Stimulated activated CD4-positive, alpha-beta T cell treated with anti-CD3 and anti-CD28 coated beads, Interleukin-12 subunit alpha, Interleukin-12 subunit beta, amount 100 ng/mL, for 4 hours (primary cell): Measurements from ENCODE around the gene TEX44.

Experiments used
- DNase-seq: peaks from one replicate; pipeline ENCODE4 v3.0.0-alpha.2; 2020

Gene TEX44

GRCh38 chr2:231606941-231607340 is 14.3 kb downstream of the TEX44 start:
- no peak for DNase-seq

- peak; percentile 41 for DNase-seq
These were observed 18.8 kb downstream of the TEX44 start for GRCh38 chr2:231611273-231612108.

- peak; percentile 14 for DNase-seq
These were observed 19.4 kb downstream of the TEX44 start for GRCh38 chr2:231612109-231612455.

- peak; percentile 93 for DNase-seq
These were observed 20.0 kb downstream of the TEX44 start for GRCh38 chr2:231612456-231613330.

GRCh38 chr2:231613331-231613662 is 20.6 kb downstream of the TEX44 start:
- DNase-seq = peak; percentile 23

GRCh38 chr2:231613663-231614558 is 21.2 kb downstream of the TEX44 start:
- DNase-seq = peak; percentile 82

- DNase-seq = peak; percentile 59
These were observed 21.9 kb downstream of the TEX44 start for GRCh38 chr2:231614559-231615057.

GRCh38 chr2:231615058-231615671 is 22.5 kb downstream of the TEX44 start:
- DNase-seq = no peak

- no peak for DNase-seq
These were observed 23.6 kb downstream of the TEX44 start for GRCh38 chr2:231616296-231616695.

GRCh38 chr2:231617059-231617926 is 24.6 kb downstream of the TEX44 start:
- no peak for DNase-seq

- no peak for DNase-seq
These were observed 28.6 kb downstream of the TEX44 start for GRCh38 chr2:231621051-231621879.

- no peak for DNase-seq
These were observed 30.3 kb downstream of the TEX44 start for GRCh38 chr2:231622963-231623362.

GRCh38 chr2:231626449-231626848 is 33.8 kb downstream of the TEX44 start:
- DNase-seq = no peak

GRCh38 chr2:231627384-231628120 is 34.9 kb downstream of the TEX44 start:
- no peak for DNase-seq

- no peak for DNase-seq
These were observed 40.0 kb downstream of the TEX44 start for GRCh38 chr2:231632559-231633142.

GRCh38 chr2:231633241-231633976 is 40.7 kb downstream of the TEX44 start:
- no peak for DNase-seq

- DNase-seq = no peak
These were observed 41.7 kb downstream of the TEX44 start for GRCh38 chr2:231634412-231634811.
